NCI-H1436 treated with DMSO at 0.1 percent for 48 hours (cell line): ENCODE data around the gene PDGFRB.

ENCODE experiments used
- DNase-seq: peaks from one replicate; lab custom pipeline; 2025; lab: John Stamatoyannopoulos, UW

Gene PDGFRB

GRCh38 chr5:150181766-150182545, 26.3 kb upstream of the PDGFRB start:
- DNase-seq, result no peak

GRCh38 chr5:150181027-150181426, 25.4 kb upstream of the PDGFRB start:
- DNase-seq, result no peak

- no peak for DNase-seq
These were observed 24.8 kb upstream of the PDGFRB start for GRCh38 chr5:150180241-150181026.

GRCh38 chr5:150179019-150179620, 23.5 kb upstream of the PDGFRB start:
- no peak for DNase-seq

- DNase-seq, result no peak
These were observed 22.6 kb upstream of the PDGFRB start for GRCh38 chr5:150178262-150178661.

- DNase-seq, result no peak
These were observed 22.1 kb upstream of the PDGFRB start for GRCh38 chr5:150177721-150178120.

GRCh38 chr5:150176745-150177477, 21.3 kb upstream of the PDGFRB start:
- DNase-seq, result no peak

- DNase-seq, result no peak
These were observed 19.9 kb upstream of the PDGFRB start for GRCh38 chr5:150175536-150175935.

GRCh38 chr5:150175076-150175475, 19.4 kb upstream of the PDGFRB start:
- no peak for DNase-seq

- no peak for DNase-seq
These were observed 18.6 kb upstream of the PDGFRB start for GRCh38 chr5:150174285-150174684.

GRCh38 chr5:150173161-150173560, 17.5 kb upstream of the PDGFRB start:
- DNase-seq, result no peak

GRCh38 chr5:150172556-150172955, 16.9 kb upstream of the PDGFRB start:
- no peak for DNase-seq

GRCh38 chr5:150172145-150172544, 16.5 kb upstream of the PDGFRB start:
- no peak for DNase-seq

- no peak for DNase-seq
These were observed 13.2 kb upstream of the PDGFRB start for GRCh38 chr5:150168864-150169263.

- DNase-seq, result no peak
These were observed 12.3 kb upstream of the PDGFRB start for GRCh38 chr5:150167908-150168307.

- no peak for DNase-seq
These were observed 11.8 kb upstream of the PDGFRB start for GRCh38 chr5:150167512-150167850.

- no peak for DNase-seq
These were observed 11.2 kb upstream of the PDGFRB start, which contains the start of gene CDX1 for GRCh38 chr5:150166650-150167511. Gene CDX1 (plus strand): TSS chr5:150166778. CDS start chr5:150166877, 99 bp downstream.

GRCh38 chr5:150166037-150166649, 10.5 kb upstream of the PDGFRB start:
- no peak for DNase-seq

GRCh38 chr5:150164211-150164980, 8.8 kb upstream of the PDGFRB start:
- DNase-seq, result no peak

GRCh38 chr5:150163547-150164059, 8.0 kb upstream of the PDGFRB start:
- DNase-seq, result no peak
